ENCODE data around the gene SPSB4. TPM values are rescaled to one million over a fixed set of nuclear protein-coding genes. Genes with fewer than 3 reads are reported as not detected.
"Not testable (repeated sequence)": the region's sequence is repeated elsewhere in the genome, so short reads cannot be mapped to it uniquely, and the experiment has no call there.

SPSB4 gene
- total and polyA plus RNA-seq, 2 donors (not counting 3 experiments of a cell fraction or from before 2014, with no cell fraction given): 0.06 to 0.22 TPM

DNA sequence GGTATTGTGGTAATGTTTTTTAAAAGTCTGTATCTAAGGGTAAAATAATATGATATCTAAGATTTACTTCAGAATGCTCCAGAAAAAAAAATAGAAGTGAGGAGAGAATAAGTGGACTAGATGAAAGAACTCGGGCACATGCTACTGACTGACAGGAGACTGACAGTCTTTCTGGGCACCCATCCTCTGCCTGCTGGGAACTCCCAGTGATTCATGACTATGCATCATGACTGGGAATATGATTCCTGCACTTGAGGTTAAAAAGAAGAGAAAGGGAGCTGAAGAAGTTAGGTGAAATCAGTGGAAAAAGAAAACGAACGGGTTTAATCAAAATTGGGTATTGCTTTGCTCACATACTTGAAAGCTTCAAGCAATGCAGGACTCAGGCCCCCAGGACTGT, 35.7 kb upstream of the SPSB4 start:
- H4K20me1 ChIP-seq (replicated peaks; ENCODE audit: control insufficient read depth, extremely low read depth, insufficient read depth, low read length): no peaks in the 10 kb centered on the region
- H3K79me2 ChIP-seq (ENCODE audit: control insufficient read depth, insufficient read depth, low read length): no peaks in the 10 kb centered on the region
- no TSS peak for BruUV-seq (replicated peaks)
- intact Hi-C loops (cut with micrococcal nuclease) (no loop called here), dilution Hi-C loops (cut with MboI; ENCODE audit: extremely low pct_ligation_motif_present, low sequenced_read_pairs) (no loop called here)
- H3K27ac ChIP-seq (ENCODE audit: insufficient read depth, low read depth, low read length): no peak overlapping the region
- TF ChIP-seq EZH2 (IDR thresholded peaks at IDR 0.05; ENCODE audit: borderline replicate concordance, low read depth, low read length, severe bottlenecking) (no peak), POLR2AphosphoS5 (IDR thresholded peaks at IDR 0.05; ENCODE audit: insufficient read depth, low read depth, low read length) (no peak), POLR2A (IDR thresholded peaks at IDR 0.05; ENCODE audit: low read depth, low read length) (no peak), JUN (IDR thresholded peaks at IDR 0.05; ENCODE audit: borderline replicate concordance, insufficient read depth, insufficient read length, low read depth) (no peak), FOS (IDR thresholded peaks at IDR 0.05; ENCODE audit: borderline replicate concordance, insufficient read depth, low read length) (no peak), MYC (IDR thresholded peaks at IDR 0.05; ENCODE audit: low read depth, low read length) (no peak), GATA2 (IDR thresholded peaks at IDR 0.05; ENCODE audit: insufficient read depth, insufficient read length, low read depth, low read length) (no peak)
- TF ChIP-seq, protein P1, sequence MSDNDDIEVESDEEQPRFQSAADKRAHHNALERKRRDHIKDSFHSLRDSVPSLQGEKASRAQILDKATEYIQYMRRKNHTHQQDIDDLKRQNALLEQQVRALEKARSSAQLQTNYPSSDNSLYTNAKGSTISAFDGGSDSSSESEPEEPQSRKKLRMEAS (IDR thresholded peaks at IDR 0.05; ENCODE audit: insufficient read depth, insufficient read length): no peak
- TF ChIP-seq, protein P2, sequence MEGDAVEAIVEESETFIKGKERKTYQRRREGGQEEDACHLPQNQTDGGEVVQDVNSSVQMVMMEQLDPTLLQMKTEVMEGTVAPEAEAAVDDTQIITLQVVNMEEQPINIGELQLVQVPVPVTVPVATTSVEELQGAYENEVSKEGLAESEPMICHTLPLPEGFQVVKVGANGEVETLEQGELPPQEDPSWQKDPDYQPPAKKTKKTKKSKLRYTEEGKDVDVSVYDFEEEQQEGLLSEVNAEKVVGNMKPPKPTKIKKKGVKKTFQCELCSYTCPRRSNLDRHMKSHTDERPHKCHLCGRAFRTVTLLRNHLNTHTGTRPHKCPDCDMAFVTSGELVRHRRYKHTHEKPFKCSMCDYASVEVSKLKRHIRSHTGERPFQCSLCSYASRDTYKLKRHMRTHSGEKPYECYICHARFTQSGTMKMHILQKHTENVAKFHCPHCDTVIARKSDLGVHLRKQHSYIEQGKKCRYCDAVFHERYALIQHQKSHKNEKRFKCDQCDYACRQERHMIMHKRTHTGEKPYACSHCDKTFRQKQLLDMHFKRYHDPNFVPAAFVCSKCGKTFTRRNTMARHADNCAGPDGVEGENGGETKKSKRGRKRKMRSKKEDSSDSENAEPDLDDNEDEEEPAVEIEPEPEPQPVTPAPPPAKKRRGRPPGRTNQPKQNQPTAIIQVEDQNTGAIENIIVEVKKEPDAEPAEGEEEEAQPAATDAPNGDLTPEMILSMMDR (IDR thresholded peaks at IDR 0.05; ENCODE audit: extremely low read depth in 1 of 2, insufficient read depth in 1 of 2, low read depth in 1 of 2, low read length in 2 of 2): no peak
- no peaks in the 10 kb centered on the region for H3K9me3 ChIP-seq (replicated peaks; ENCODE audit: control insufficient read depth, insufficient read depth, low read length)
- H3K36me3 ChIP-seq (ENCODE audit: control insufficient read depth in 2 of 2, extremely low read depth in 1 of 2, insufficient read depth in 2 of 2, low read length in 2 of 2): no peaks in the 10 kb centered on the region
- no peaks in the 10 kb centered on the region for H3K9me1 ChIP-seq (replicated peaks; ENCODE audit: control insufficient read depth, extremely low read depth, insufficient read depth, low read length)
- H3K9ac ChIP-seq (replicated peaks; ENCODE audit: extremely low read depth, insufficient read depth, low read length): no peak overlapping the region
- DNase-seq (ENCODE audit: low read depth, low spot score) (no peak), FAIRE-seq (no peak)
- peaks cover 0 to 3% of the 10 kb centered on the region in 2 experiments for H3K27me3 ChIP-seq (ENCODE audit: control insufficient read depth in 2 of 2, insufficient read depth in 2 of 2, low read length in 2 of 2)
- H3K4me1 ChIP-seq (ENCODE audit: control insufficient read depth, extremely low read depth, insufficient read depth, low read length): no peaks in the 10 kb centered on the region
- POLR2A ChIA-PET: no interaction called here
- H3K4me2 ChIP-seq (ENCODE audit: insufficient read depth, low read length): no peak overlapping the region
- no peak overlapping the region for H3K4me3 ChIP-seq (replicated peaks in 1 of 3; ENCODE audit: insufficient read depth in 1 of 3, low read depth in 1 of 3, low read length in 3 of 3)
- CTCF ChIA-PET: interaction anchor here (1.0 to 1.3 kb wide), 2 partner anchors 15 kb away, joined by 3 read pairs; no protein-coding TSS in a partner anchor
- no peak overlapping the region for H2AFZ ChIP-seq (ENCODE audit: low read depth, low read length)

- DNase-seq (ENCODE audit: low read depth, low spot score); intact Hi-C loops (cut with micrococcal nuclease); POLR2A ChIA-PET; H3K79me2 ChIP-seq (ENCODE audit: control insufficient read depth, insufficient read depth, low read length); H3K4me3 ChIP-seq (replicated peaks in 1 of 3; ENCODE audit: insufficient read depth in 1 of 3, low read depth in 1 of 3, low read length in 3 of 3); H3K9ac ChIP-seq (replicated peaks; ENCODE audit: extremely low read depth, insufficient read depth, low read length); CTCF ChIA-PET; H3K9me3 ChIP-seq (replicated peaks; ENCODE audit: control insufficient read depth, insufficient read depth, low read length); H4K20me1 ChIP-seq (replicated peaks; ENCODE audit: control insufficient read depth, extremely low read depth, insufficient read depth, low read length); H3K36me3 ChIP-seq (ENCODE audit: control insufficient read depth in 2 of 2, extremely low read depth in 1 of 2, insufficient read depth in 2 of 2, low read length in 2 of 2); BruUV-seq (replicated peaks); FAIRE-seq; H3K4me2 ChIP-seq (ENCODE audit: insufficient read depth, low read length); H3K9me1 ChIP-seq (replicated peaks; ENCODE audit: control insufficient read depth, extremely low read depth, insufficient read depth, low read length); H3K4me1 ChIP-seq (ENCODE audit: control insufficient read depth, extremely low read depth, insufficient read depth, low read length); dilution Hi-C loops (cut with MboI; ENCODE audit: extremely low pct_ligation_motif_present, low sequenced_read_pairs); H3K27ac ChIP-seq (ENCODE audit: insufficient read depth, low read depth, low read length); H2AFZ ChIP-seq (ENCODE audit: low read depth, low read length); H3K27me3 ChIP-seq (ENCODE audit: control insufficient read depth in 2 of 2, insufficient read depth in 2 of 2, low read length in 2 of 2): not testable (repeated sequence)
These were observed 33.5 kb upstream of the SPSB4 start for GRCh38 chr3:141017366-141018322.
